GM18526 (cell line): ENCODE data around the gene WFDC5.

Source experiments
- POLR2A ChIP-seq: IDR thresholded peaks from 3 replicates; pipeline ENCODE4 v1.6.1; 2011; ENCODE audit not compliant: insufficient read length; ENCODE audit errors: extremely low read depth

WFDC5 gene

DNA sequence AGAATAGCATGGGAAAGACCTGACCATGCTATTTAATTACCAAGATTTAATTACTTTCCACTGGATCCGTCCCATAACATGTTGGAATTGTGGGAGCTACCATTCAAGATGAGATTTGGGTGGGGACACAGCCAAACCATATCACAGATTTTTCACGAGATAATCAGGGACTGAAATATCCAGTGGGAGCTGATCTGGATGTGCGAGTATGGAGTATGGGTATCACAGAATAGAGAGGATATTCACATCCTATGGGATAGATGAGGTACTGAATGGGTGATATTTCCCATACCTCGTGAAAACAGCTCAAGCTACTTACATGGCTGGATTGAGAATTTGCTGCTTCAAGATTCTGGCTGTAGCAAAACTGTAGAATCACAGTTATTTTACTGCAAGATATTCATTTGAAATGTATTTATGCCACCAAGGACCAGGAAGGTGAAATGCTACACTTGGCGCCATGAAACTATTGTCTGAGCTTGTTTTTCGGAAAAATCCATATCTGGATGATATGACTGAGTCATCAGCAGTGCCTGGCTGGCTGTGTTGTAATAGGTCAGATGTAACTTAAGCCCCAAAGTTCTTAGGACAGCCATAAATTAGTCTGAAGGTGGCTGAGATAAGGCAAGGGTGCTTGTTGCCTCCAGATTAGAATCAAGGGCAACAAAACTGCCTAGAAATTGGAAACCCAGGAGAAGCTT is 43.9 kb downstream of the WFDC5 start:
- no peak for TF ChIP-seq POLR2A

DNA sequence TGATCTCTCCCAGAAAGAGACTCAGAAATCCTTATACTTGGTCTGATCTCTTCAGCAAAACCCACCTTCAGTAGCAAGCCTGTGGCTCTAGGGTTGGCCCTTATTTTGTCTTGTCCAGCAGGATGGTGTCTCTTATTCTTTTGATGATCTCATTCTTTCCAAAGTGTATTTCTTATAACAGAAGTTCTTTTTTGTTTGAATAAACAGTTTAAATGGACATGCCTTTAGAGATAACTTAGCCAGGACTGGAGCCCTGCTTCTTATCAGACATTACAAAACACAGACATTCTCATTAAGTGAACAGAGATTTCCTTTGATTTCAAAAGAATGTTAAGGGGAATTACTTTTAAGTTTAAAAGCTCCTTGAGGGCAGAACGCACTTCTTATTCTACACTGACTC is 45.7 kb downstream of the WFDC5 start:
- no peak for TF ChIP-seq POLR2A

DNA sequence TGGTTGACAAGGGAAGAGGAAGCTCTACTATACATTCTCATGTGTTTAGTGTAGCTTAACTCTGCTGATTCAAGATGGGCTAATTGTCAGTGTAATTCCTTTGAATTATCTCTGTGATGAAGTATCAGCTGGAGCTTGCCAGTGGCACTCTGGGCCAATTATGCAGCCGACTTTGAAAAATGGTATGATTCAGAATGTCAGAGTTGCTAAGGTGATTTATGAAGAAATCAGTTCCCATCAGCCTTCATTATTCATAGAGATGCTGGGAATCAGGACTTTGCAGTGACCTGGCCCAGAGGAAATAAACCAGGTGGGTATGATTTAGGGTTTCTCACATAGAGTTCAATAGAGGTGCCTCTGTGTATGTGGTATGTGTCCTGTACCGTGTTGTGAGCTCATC is 47.4 kb downstream of the WFDC5 start:
- no peak for TF ChIP-seq POLR2A

DNA sequence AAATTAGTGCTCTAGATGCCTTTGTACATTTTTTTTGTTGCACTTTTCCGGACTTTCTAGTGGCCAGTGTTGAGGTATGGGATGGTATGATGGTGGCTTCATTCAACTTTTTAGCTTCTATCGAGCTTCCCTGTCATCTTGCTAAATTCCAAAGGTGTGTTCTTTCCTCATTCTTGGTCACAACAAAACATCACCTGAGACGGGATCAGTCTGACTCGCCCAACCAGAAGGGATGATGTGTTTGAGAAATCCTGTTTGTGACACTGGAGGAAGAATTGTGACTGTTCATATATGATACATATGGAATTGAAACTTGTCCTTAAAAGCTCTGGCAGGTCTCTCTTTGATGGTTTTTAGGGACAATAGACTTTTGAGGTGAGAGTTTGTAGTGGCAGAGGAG is 47.9 kb downstream of the WFDC5 start:
- no peak for TF ChIP-seq POLR2A

DNA sequence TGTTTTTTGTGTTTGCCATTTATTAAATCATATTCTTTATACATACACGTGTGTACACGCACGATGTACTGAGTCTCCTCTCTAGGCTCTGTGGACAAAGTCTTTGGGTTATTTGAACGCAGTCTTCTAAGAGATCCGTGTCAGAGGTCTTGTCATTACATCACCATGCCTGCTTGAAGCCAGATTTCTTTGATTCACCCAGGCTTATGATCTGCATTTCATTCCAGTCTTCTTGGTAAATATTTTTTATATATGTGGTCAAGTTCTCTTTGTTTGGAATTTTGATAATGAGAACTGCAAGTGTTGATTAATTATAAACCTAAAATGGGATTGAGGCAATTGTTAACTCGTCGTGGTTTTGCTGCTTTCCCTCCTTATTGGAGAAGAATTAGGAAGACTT is 48.6 kb downstream of the WFDC5 start:
- no peak for TF ChIP-seq POLR2A

DNA sequence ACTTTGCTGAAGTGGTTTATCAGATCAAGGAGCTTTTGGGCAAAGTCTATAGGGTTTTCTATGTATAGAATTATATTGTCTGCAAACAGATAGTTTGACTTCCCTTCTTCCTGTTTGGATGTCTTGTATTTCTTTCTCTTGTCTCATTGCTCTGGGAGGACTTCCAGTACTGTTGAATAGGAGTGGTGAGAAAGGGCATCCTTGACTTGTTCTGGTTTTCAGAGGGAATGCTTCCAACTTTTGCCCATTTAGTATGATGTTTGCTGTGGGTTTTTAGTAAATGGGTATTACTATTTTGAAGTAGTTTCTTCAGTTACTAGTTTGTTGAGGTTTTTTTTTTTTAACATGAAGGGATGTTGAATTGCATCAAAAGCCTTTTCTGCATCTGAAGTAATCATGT is 50.2 kb downstream of the WFDC5 start:
- no peak for TF ChIP-seq POLR2A

DNA sequence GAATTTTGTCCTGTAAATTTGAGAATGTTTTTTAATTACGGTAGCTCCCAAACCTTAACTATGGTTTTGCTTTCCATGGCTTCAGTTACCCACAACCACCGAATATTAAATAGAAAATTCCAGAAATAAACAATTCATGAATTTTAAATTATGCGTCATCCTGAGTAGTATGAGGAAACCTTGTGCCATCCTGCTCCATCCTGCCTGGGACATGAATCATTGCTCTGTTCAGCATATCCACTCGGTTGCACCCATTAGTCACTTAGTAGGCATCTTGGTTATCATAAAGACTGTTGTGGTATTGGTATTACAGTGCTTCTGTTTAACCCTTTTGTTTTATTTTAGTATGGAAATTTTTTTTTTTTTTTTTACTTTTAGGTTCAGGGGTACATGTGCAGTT is 53.7 kb downstream of the WFDC5 start:
- TF ChIP-seq POLR2A = no peak

DNA sequence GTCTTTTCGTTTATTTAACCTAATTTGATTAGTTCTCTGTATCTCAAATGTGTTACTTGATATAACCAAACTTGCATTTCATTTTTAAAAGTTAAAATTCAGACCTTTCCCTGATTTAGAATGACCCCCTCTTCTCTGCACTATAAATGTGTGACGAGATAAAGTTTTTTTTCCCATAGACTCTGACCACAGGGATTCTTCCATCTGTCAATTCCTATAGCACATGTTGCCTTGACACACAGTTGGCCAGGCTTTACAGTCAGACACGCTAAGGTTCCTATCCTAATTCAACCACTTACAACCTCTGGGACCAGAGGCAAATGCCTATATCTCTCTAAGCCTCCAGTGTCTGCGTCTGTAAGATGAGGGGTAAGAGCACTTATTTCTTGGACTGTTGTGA is 54.7 kb downstream of the WFDC5 start:
- TF ChIP-seq POLR2A = no peak
